HG03196 (cell line): ENCODE measurements around the gene ODC1.
"Not testable (repeated sequence)": the region's sequence is repeated elsewhere in the genome, so short reads cannot be mapped to it uniquely, and the experiment has no call there.

Experiments used
- ATAC-seq: cut with Tn5 transposase; IDR thresholded peaks from one replicate; pipeline ENCODE4 v1.9.1; 2021; ENCODE audit not compliant: unreplicated experiment

ODC1 gene

DNA sequence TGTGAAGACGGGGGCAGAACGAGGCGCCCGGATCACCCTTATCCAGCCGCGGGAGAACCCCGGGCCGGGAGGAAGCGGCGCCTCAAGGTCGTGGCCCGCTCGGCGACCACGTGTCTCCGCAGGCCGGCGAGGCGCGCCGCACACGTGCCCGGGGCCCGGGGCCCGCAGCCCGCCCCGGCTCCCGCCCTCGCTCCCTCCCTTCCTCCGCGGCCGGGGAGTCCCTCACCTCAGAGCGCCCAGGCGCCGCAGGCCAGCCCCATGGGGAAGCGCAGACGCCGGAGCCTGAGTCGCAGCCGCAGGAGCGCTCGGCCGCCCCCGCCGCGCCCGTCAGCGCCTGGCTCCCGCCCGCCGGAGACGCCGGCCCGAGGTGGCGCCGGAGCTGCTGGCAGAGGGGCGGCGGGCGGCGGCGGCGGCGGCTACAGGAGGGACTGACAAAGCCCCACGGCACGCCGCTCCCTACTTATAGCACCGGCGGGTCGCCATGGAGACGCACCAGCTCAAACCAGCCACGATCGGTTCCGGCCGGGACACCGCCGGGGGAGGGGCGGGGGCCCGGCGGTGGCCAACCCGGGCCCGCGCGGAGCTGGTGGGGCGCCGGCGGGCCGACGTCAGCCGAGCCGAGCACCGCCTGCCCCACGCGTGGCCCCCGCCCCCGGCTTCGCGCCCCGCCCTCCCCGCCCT lies at the start of gene ODC1:
Gene ODC1 (minus strand): TSS at position 433 of the 681 bp plus-strand sequence. CDS start 3,295 bp downstream, outside the sequence.
- ATAC-seq = peak; percentile 72

DNA sequence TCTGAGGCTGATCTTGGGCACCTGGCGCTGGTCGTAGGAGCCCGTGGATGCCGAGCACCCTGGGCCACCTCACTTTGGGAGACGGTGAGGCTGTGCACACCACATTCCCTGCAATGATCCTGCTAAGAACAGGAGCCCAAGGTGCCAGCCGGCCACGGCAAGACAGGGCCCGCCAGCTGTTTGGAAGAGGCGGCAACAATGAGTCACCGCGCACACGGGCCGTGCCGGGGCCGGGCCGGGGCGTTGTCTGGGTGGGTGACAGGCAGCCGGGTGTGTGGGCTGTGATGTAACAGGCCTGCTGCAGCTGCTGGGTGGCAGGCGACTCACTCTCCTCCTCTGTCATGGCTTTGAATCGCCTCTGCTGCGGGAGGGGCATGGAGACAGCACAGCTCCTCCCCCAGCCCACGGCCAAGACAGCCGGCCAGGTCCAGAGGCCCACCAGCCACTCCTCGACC lies 49.7 kb upstream of the ODC1 start:
- ATAC-seq = no peak

- no peak for ATAC-seq
These were observed 47.8 kb upstream of the ODC1 start for GRCh38 chr2:10495988-10496313.

GRCh38 chr2:10495311-10495987 lies 47.3 kb upstream of the ODC1 start:
- no peak for ATAC-seq

- no peak for ATAC-seq
These were observed 46.4 kb upstream of the ODC1 start for GRCh38 chr2:10494351-10495066.

- peak; percentile 96 for ATAC-seq
These were observed 45.6 kb upstream of the ODC1 start for GRCh38 chr2:10493634-10494281.

DNA sequence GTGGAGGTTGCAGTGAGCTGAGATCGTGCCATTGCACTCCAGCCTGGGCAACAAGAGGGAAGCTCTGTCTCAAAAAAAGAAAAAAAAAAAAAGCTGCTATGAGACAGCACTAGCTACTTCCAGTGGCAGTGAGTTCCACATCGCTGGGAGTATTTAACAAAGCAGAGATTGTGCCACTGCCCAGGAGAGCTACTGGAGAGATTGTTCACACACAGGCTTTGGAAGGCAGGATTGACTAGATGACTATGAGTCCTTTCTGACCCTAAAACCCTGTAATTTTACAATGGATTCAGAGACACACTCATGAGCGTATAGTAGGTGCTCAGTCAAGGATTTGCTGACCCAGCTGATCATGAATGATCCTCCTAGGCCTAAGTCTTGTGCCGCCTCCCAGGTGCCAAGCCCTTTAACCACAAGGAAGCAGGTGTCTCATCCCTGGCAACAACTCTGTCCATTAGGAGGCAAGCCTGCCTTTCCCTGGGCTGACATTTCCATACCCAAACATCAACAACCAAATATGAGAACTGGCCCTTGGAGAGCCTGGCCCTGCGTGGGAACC lies 45.0 kb upstream of the ODC1 start:
- ATAC-seq = no peak

GRCh38 chr2:10490806-10491291 lies 42.7 kb upstream of the ODC1 start:
- no peak for ATAC-seq

GRCh38 chr2:10489842-10490555 lies 41.9 kb upstream of the ODC1 start:
- no peak for ATAC-seq

DNA sequence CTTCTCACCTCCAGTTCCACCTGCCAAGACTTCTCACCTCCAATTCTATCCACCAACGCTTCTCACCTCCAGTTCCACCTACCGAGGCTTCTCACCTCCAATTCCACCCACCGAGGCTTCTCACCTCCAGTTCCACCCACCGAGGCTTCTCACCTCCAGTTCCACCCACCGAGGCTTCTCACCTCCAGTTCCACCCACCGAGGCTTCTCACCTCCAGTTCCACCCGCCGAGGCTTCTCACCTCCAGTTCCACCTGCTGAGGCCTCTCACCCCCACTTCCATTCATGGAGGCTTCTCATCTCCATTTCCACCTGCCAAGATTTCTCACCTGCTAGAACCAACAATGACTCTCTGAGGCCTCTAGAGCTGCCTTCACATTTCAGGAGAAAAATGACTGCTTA lies 40.0 kb upstream of the ODC1 start:
- not testable (repeated sequence) for ATAC-seq

- ATAC-seq = not testable (repeated sequence)
These were observed 39.6 kb upstream of the ODC1 start for GRCh38 chr2:10487741-10488104.

DNA sequence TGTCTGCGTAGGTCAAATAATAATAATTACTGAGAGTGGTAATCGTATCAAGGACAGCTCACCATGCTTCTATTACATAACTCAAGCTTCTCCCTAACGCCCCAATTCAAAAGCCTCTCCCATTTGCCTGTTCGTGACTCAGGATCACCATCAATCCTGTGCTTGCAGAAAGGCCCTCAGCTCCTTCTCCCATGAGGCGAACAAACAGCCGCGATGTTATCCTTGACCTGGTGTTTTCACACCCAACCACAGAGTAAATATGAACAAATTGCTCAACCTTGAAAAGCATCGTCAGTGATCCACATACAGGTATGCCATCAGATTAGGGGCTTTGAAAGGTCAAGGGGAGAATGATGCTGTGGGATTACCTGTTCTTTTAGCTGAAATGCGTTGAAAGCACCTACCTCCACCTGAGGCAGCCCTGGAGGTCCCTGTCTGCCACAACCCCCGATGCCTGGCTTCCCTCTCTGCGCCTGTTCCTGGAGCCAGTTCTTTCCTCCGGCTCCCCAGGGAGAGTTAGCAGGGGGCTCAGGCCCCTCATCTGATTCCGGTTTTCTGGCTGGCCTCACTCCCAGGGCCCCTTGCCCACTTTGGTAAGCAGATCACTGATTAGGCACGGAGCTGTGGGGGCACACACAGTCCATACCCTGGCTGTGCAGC lies 39.1 kb upstream of the ODC1 start:
- ATAC-seq = no peak

DNA sequence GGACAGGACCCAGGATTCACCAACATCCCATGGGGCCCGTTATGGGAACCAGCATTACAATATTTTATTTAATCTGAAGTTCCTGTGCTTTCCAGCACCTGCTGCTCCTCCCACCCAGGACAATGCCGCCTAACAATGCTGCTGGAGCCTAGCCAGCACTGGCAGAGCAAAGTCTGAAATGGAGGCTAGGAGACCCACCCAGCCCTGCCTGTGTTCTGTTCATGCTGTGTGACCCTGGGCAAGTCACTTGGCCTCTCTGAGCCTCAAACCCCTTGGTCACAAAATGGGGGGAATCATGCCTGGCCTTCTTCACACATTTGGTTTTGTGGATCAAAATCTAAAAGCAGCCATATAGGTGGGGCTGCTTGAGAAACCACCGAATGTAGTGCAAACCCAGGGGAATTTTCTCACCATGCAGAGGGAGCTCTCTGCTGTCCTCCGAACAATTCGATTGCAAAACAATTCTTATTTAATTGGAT lies 38.5 kb upstream of the ODC1 start:
- no peak for ATAC-seq

DNA sequence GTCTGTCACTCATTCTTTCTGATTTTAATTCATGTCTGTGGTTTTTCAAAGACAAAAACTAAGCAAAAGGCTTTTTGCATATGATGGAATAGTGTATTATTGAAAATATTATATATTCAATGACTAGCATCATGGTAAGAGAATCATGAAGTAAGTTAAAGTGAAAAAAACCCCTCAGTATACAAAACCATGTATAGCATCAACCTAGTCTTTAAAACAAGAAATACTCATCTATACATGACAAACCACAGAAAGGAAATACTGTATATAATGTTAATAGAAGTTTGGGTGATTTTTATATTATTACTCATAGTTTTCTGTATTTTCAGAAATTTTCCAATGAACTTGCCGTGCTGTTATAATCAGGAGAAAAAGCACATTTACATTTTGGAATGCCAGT lies 38.0 kb upstream of the ODC1 start:
- ATAC-seq = no peak

GRCh38 chr2:10482913-10483312 lies 34.8 kb upstream of the ODC1 start:
- ATAC-seq = no peak

- ATAC-seq = no peak
These were observed 34.3 kb upstream of the ODC1 start for GRCh38 chr2:10482460-10482859.

DNA sequence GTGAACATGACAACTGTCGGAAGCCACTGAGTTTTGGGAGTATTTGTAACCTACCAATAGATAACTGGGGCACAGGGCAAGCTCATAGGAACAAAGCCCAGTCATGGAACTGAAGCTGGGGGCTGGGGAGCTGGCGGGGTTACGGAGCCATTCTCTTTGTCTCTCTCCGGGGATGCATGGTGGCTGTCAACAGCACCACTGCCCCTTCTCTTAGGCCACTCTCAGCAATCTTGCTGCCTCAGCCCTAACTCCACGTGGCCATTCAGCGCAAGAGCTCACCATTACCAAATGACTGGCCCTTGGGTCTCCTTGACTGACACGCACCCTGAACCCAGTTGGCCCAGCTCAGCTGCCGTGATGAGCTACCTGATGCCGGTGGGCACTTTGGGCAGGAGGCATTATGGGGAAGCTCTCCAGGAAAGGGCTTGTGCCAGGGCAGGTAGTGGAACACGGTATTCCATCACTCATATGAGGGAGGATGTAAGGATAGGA lies 33.6 kb upstream of the ODC1 start:
- no peak for ATAC-seq

GRCh38 chr2:10481055-10481665 lies 33.0 kb upstream of the ODC1 start:
- no peak for ATAC-seq

DNA sequence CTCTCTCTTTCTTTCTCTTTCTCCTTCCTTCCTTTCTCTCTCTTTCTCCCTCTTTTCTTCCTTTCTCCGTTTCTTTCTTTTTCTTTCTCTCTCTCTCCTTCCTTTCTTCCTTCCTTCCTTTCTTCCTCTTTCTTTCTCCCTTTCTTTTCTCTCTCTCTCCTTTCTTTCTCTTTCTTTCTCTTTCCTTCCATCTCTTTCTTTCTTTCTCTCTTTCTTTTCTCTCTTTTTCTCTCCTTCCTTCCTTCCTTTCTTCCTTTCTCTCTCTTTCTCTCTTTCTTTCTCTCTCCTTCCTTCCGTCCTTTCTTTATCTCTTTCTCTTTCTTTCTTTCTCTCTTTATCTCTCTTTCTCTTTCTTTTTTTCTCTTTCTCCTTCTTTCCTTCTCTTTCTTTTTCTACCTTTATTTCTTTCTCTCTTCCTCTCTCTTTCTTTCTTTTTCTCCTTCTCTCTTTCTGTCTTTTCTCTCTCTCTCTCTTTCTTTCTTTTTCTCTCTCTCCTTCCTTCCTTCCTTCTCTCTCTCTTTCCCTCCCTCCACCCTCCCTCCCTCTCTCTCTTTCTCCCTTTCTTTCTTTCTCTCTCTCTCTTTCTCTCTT lies 32.3 kb upstream of the ODC1 start:
- ATAC-seq = no peak
